Measurements from ENCODE around the gene UBE2R2. TPM values are rescaled to one million over a fixed set of nuclear protein-coding genes. Genes with fewer than 3 reads are reported as not detected.
"Not testable (repeated sequence)": the region's sequence is repeated elsewhere in the genome, so short reads cannot be mapped to it uniquely, and the experiment has no call there.

UBE2R2 gene
- total RNA-seq, 1 experiment from 2014 or later, result 33.8 TPM

- BruUV-seq (replicated peaks), result no TSS peak
- no peaks in the 10 kb centered on the region for H3K9me3 Mint-ChIP-seq (ENCODE audit: unreplicated experiment)
- no peak overlapping the region for H3K27ac Mint-ChIP-seq (ENCODE audit: low read depth, unreplicated experiment)
- ChIA-PET POLR2A (interaction anchor here (0.6 to 5.2 kb wide), 8 partner anchors 10 to 53 kb away, joined by 3 to 32 read pairs (median 8); partner anchors contain the start of gene UBE2R2), CTCF (interaction anchor here (0.8 to 1.4 kb wide), 6 partner anchors 13 to 88 kb away, joined by 3 to 6 read pairs (median 4); no protein-coding TSS in a partner anchor)
- H3K4me1 Mint-ChIP-seq (ENCODE audit: insufficient read depth, unreplicated experiment), result peaks cover 10% of the 10 kb centered on the region
- TF ChIP-seq CTCF (IDR thresholded peaks at IDR 0.05; ENCODE audit: unreplicated experiment), result no peak
- H3K36me3 Mint-ChIP-seq (ENCODE audit: insufficient read depth, unreplicated experiment), result peaks cover 13% of the 10 kb centered on the region
- no peak for DNase-seq (ENCODE audit: unreplicated experiment)
- intact Hi-C loops (cut with micrococcal nuclease), result no loop called here
- H3K27me3 Mint-ChIP-seq (ENCODE audit: insufficient read depth, unreplicated experiment), result no peaks in the 10 kb centered on the region
- no peak overlapping the region for H3K4me3 Mint-ChIP-seq (ENCODE audit: unreplicated experiment)
These were observed 20.2 kb downstream of the UBE2R2 start for GRCh38 chr9:33837138-33837537.

DNA sequence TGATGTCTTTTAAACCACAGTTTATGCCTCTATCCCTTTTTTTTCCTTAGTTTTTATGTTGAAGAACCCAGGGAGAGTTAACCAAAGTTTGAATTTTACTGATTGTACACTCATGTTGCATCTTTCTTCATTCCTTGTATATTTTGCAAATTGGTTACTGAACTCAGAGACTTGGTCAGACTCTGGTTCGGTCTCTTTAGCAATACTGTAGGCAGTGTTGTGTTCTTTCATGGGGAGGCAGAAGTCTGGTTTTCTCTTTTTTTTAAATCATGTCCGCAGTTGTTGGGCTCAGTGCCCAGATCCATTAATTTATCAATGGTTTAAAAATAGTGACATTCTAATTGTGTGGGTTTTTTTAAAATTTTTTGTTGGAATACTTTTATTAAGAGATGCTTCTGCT lies 23.4 kb downstream of the UBE2R2 start:
- peak overlapping the region; percentile 71 for H3K27ac Mint-ChIP-seq (ENCODE audit: low read depth, unreplicated experiment)
- H3K27me3 Mint-ChIP-seq (ENCODE audit: insufficient read depth, unreplicated experiment), result no peaks in the 10 kb centered on the region
- ChIA-PET CTCF (interaction anchor here (1.4 to 2.9 kb wide), 3 partner anchors 12 to 27 kb away, joined by 8 to 13 read pairs (median 12); no protein-coding TSS in a partner anchor), POLR2A (interaction anchor here (0.6 to 2.2 kb wide), 4 partner anchors 8 to 67 kb away, joined by 3 to 6 read pairs (median 4); no protein-coding TSS in a partner anchor)
- BruUV-seq (replicated peaks), result no TSS peak
- H3K4me3 Mint-ChIP-seq (ENCODE audit: unreplicated experiment), result no peak overlapping the region
- no peak for DNase-seq (ENCODE audit: unreplicated experiment)
- peaks cover 10% of the 10 kb centered on the region for H3K4me1 Mint-ChIP-seq (ENCODE audit: insufficient read depth, unreplicated experiment)
- peaks cover 20% of the 10 kb centered on the region for H3K36me3 Mint-ChIP-seq (ENCODE audit: insufficient read depth, unreplicated experiment)
- intact Hi-C loops (cut with micrococcal nuclease), result no loop called here
- TF ChIP-seq CTCF (IDR thresholded peaks at IDR 0.05; ENCODE audit: unreplicated experiment), result no peak
- no peaks in the 10 kb centered on the region for H3K9me3 Mint-ChIP-seq (ENCODE audit: unreplicated experiment)

DNA sequence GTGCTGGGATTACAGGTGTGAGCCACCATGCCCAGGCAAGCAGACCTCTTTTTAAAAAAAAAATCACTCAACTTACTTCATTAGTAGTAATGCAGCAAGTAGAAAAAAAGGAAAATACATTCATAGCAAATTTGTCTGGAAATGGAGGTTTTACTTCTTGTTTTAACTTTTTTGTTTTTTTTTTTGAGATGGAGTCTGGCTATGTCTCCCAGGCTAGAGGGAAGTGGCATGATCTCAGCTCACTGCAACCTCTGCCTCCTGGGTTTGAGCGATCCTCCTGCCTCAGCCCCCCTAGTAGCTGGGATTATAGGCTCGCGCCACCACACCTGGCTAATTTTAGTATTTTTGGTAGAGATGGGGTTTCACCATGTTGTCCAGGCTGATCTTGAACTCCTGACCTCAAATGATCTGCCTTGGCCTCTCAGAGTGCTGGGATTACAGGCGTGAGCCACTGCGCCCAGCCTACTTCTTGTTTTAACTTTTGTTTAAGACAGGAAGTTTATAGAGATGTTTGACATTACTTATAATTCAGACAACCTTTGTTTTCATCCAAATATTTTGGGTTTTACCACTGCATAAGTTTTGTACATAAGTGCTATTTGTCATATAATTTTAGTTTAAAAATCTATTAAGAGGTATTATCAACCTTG lies 26.5 kb downstream of the UBE2R2 start:
- no peak for TF ChIP-seq CTCF (IDR thresholded peaks at IDR 0.05; ENCODE audit: unreplicated experiment)
- no peaks in the 10 kb centered on the region for H3K27me3 Mint-ChIP-seq (ENCODE audit: insufficient read depth, unreplicated experiment)
- no TSS peak for BruUV-seq (replicated peaks)
- intact Hi-C loops (cut with micrococcal nuclease), result no loop called here
- ChIA-PET POLR2A (interaction anchor here (1.0 kb wide), 1 partner anchor 27 kb away, joined by 5 read pairs; no protein-coding TSS in a partner anchor), CTCF (interaction anchor here (0.6 to 3.4 kb wide), 5 partner anchors 8 to 106 kb away, joined by 3 to 23 read pairs (median 3); no protein-coding TSS in a partner anchor)
- peaks cover 6% of the 10 kb centered on the region for H3K4me1 Mint-ChIP-seq (ENCODE audit: insufficient read depth, unreplicated experiment)
- no peaks in the 10 kb centered on the region for H3K9me3 Mint-ChIP-seq (ENCODE audit: unreplicated experiment)
- H3K27ac Mint-ChIP-seq (ENCODE audit: low read depth, unreplicated experiment), result no peak overlapping the region
- no peak overlapping the region for H3K4me3 Mint-ChIP-seq (ENCODE audit: unreplicated experiment)
- peaks cover 20% of the 10 kb centered on the region for H3K36me3 Mint-ChIP-seq (ENCODE audit: insufficient read depth, unreplicated experiment)
- DNase-seq (ENCODE audit: unreplicated experiment), result no peak

- intact Hi-C loops (cut with micrococcal nuclease), result no loop called here
- Mint-ChIP-seq H3K9me3 (ENCODE audit: unreplicated experiment) (no peaks in the 10 kb centered on the region), H3K4me3 (ENCODE audit: unreplicated experiment) (no peak overlapping the region), H3K27me3 (ENCODE audit: insufficient read depth, unreplicated experiment) (no peaks in the 10 kb centered on the region), H3K4me1 (ENCODE audit: insufficient read depth, unreplicated experiment) (peaks cover 14% of the 10 kb centered on the region), H3K36me3 (ENCODE audit: insufficient read depth, unreplicated experiment) (peaks cover 12% of the 10 kb centered on the region), H3K27ac (ENCODE audit: low read depth, unreplicated experiment) (no peak overlapping the region)
- POLR2A ChIA-PET, result interaction anchor here (1.1 kb wide), 1 partner anchor 10 kb away, joined by 5 read pairs; no protein-coding TSS in a partner anchor
- CTCF ChIA-PET, result interaction anchor here (0.6 to 8.4 kb wide), 4 partner anchors 31 to 108 kb away, joined by 3 to 132 read pairs (median 4); partner anchors contain the start of gene UBE2R2
- no peak for TF ChIP-seq CTCF (IDR thresholded peaks at IDR 0.05; ENCODE audit: unreplicated experiment)
- DNase-seq (ENCODE audit: unreplicated experiment), result no peak
- BruUV-seq (replicated peaks), result no TSS peak
These were observed 29.3 kb downstream of the UBE2R2 start for GRCh38 chr9:33846231-33846630.

DNA sequence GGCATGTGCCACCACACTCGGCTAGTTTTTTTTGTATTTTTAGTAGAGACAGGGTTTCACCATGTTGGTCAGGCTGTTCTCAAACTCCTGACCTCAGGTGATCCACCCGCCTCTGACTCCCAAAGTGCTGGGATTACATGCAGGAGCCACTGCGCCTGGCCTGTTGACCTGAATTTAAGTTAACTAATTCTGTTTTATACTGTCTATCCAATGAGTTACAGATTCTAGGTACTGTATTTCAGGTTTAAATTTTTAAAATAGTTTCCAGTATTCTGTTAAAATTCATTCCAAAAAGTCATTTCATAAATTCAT lies 30.9 kb downstream of the UBE2R2 start:
- ChIA-PET CTCF (interaction anchor here (0.9 to 8.4 kb wide), 4 partner anchors 10 to 110 kb away, joined by 3 to 132 read pairs (median 4); partner anchors contain the start of gene UBE2R2), POLR2A (interaction anchor here (1.6 to 7.4 kb wide), 2 partner anchors 30 to 33 kb away, joined by 4 to 56 read pairs; partner anchors contain the start of gene UBE2R2)
- BruUV-seq (replicated peaks); H3K4me3 Mint-ChIP-seq (ENCODE audit: unreplicated experiment); H3K9me3 Mint-ChIP-seq (ENCODE audit: unreplicated experiment); H3K27me3 Mint-ChIP-seq (ENCODE audit: insufficient read depth, unreplicated experiment); intact Hi-C loops (cut with micrococcal nuclease); DNase-seq (ENCODE audit: unreplicated experiment): not testable (repeated sequence)
- Mint-ChIP-seq H3K27ac (ENCODE audit: low read depth, unreplicated experiment) (peak overlapping the region; percentile 63), H3K36me3 (ENCODE audit: insufficient read depth, unreplicated experiment) (peaks cover 12% of the 10 kb centered on the region), H3K4me1 (ENCODE audit: insufficient read depth, unreplicated experiment) (peaks cover 14% of the 10 kb centered on the region)

Measured in MCF 10A (cell line).